Measurements from ENCODE around the gene MFSD2B. TPM values are rescaled to one million over a fixed set of nuclear protein-coding genes. Genes with fewer than 3 reads are reported as not detected.
A peak's percentile ranks its signal among the peaks of the same experiment; 100 is the strongest.

MFSD2B gene
- total and polyA plus RNA-seq, 2 donors (not counting 3 experiments of a cell fraction or from before 2014, with no cell fraction given): 0.29 to 0.82 TPM

DNA sequence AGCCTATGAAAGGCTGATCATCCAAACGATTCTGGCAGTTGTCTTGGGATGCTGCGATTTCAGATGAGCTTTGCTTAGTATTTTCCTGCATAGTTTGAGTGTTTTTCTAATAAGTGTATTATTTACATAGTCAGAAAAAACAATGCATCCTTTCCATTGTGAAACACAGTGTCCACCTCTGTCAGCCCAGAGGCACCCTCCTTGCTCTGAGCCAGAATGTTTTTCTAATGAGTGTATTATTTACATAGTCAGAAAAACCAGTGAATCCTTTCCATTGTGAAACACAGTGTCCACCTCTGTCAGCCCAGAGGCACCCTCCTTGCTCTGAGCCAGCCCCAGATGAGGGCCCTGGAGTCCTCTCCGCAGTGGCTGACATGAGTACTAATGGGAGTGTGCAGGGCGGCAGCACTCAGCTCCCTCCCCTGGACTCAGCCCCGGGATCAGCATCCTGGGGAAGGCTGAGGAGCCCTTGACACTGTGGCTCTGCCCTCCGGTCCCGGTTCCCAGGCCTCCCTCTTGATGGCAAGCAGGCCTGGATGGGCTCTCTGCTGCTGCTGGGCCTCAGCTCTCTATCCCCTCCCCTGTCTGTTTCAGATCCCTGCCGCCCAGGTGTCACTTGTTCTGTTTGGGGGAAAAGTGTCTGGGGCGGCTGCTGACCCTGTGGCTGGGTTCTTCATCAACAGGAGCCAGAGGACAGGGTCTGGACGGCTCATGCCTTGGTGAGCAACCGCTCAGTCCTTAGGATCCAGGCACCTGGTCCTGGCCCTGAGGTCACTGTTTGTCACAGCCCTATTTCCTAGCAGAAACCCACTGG, 5.9 kb downstream of the MFSD2B start:
- Histone ChIP-seq H3K4me3 (replicated peaks in 1 of 3; ENCODE audit: insufficient read depth in 1 of 3, low read depth in 1 of 3, low read length in 3 of 3) (no peak overlapping the region), H3K27me3 (ENCODE audit: control insufficient read depth in 2 of 2, insufficient read depth in 2 of 2, low read length in 2 of 2) (no peaks in the 10 kb centered on the region), H3K36me3 (ENCODE audit: control insufficient read depth in 2 of 2, extremely low read depth in 1 of 2, insufficient read depth in 2 of 2, low read length in 2 of 2) (no peaks in the 10 kb centered on the region), H3K9me3 (replicated peaks; ENCODE audit: control insufficient read depth, insufficient read depth, low read length) (no peaks in the 10 kb centered on the region), H2AFZ (ENCODE audit: low read depth, low read length) (peak overlapping the region; percentile 36), H3K27ac (ENCODE audit: insufficient read depth, low read depth, low read length) (peak overlapping the region; percentile 94), H3K4me2 (ENCODE audit: insufficient read depth, low read length) (peak overlapping the region; percentile 31), H3K9ac (replicated peaks; ENCODE audit: extremely low read depth, insufficient read depth, low read length) (peak overlapping the region; percentile 15), H3K9me1 (replicated peaks; ENCODE audit: control insufficient read depth, extremely low read depth, insufficient read depth, low read length) (no peaks in the 10 kb centered on the region), H3K79me2 (ENCODE audit: control insufficient read depth, insufficient read depth, low read length) (no peaks in the 10 kb centered on the region), H3K4me1 (ENCODE audit: control insufficient read depth, extremely low read depth, insufficient read depth, low read length) (peaks cover 24% of the 10 kb centered on the region), H4K20me1 (replicated peaks; ENCODE audit: control insufficient read depth, extremely low read depth, insufficient read depth, low read length) (no peaks in the 10 kb centered on the region)
- BruUV-seq (replicated peaks): no TSS peak
- dilution Hi-C loops (cut with MboI; ENCODE audit: extremely low pct_ligation_motif_present, low sequenced_read_pairs) (no loop called here), intact Hi-C loops (cut with micrococcal nuclease) (loop anchor here (1.0 to 2.0 kb wide), 3 partner anchors 32 to 89 kb away; partner anchors contain the start of genes ATAD2B, SF3B6 and WDCP)
- DNase-seq (ENCODE audit: low read depth, low spot score): peak; percentile 81
- FAIRE-seq: peak; percentile 100
- POLR2A ChIA-PET: interaction anchor here (0.6 to 1.4 kb wide), 3 partner anchors 9 to 69 kb away, joined by 3 to 5 read pairs (median 3); partner anchors contain the start of gene TP53I3
- TF ChIP-seq, protein P1, sequence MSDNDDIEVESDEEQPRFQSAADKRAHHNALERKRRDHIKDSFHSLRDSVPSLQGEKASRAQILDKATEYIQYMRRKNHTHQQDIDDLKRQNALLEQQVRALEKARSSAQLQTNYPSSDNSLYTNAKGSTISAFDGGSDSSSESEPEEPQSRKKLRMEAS (IDR thresholded peaks at IDR 0.05; ENCODE audit: insufficient read depth, insufficient read length): no peak
- TF ChIP-seq, protein P2, sequence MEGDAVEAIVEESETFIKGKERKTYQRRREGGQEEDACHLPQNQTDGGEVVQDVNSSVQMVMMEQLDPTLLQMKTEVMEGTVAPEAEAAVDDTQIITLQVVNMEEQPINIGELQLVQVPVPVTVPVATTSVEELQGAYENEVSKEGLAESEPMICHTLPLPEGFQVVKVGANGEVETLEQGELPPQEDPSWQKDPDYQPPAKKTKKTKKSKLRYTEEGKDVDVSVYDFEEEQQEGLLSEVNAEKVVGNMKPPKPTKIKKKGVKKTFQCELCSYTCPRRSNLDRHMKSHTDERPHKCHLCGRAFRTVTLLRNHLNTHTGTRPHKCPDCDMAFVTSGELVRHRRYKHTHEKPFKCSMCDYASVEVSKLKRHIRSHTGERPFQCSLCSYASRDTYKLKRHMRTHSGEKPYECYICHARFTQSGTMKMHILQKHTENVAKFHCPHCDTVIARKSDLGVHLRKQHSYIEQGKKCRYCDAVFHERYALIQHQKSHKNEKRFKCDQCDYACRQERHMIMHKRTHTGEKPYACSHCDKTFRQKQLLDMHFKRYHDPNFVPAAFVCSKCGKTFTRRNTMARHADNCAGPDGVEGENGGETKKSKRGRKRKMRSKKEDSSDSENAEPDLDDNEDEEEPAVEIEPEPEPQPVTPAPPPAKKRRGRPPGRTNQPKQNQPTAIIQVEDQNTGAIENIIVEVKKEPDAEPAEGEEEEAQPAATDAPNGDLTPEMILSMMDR (IDR thresholded peaks at IDR 0.05; ENCODE audit: extremely low read depth in 1 of 2, insufficient read depth in 1 of 2, low read depth in 1 of 2, low read length in 2 of 2): no peak
- TF ChIP-seq EZH2 (IDR thresholded peaks at IDR 0.05; ENCODE audit: borderline replicate concordance, low read depth, low read length, severe bottlenecking) (no peak), JUN (IDR thresholded peaks at IDR 0.05; ENCODE audit: borderline replicate concordance, insufficient read depth, insufficient read length, low read depth) (peak; percentile 76), FOS (IDR thresholded peaks at IDR 0.05; ENCODE audit: borderline replicate concordance, insufficient read depth, low read length) (peak; percentile 78), MYC (IDR thresholded peaks at IDR 0.05; ENCODE audit: low read depth, low read length) (no peak), POLR2A (IDR thresholded peaks at IDR 0.05; ENCODE audit: low read depth, low read length) (peak; percentile 16), POLR2AphosphoS5 (IDR thresholded peaks at IDR 0.05; ENCODE audit: insufficient read depth, low read depth, low read length) (peak; percentile 48), GATA2 (IDR thresholded peaks at IDR 0.05; ENCODE audit: insufficient read depth, insufficient read length, low read depth, low read length) (no peak)
- CTCF ChIA-PET: interaction anchor here (1.1 to 1.9 kb wide), 3 partner anchors 26 to 191 kb away, joined by 3 to 7 read pairs (median 5); partner anchors contain the start of gene ATAD2B
